ENCODE results near the gene MYLK4.

The MYLK4 gene

GRCh38 chr6:2753743-2754142 lies 3.0 kb upstream of the MYLK4 start:
- TF ChIP-seq CTCF (IDR thresholded peaks at IDR 0.05) = no peak
- Histone ChIP-seq H3K79me2 (no peaks in the 10 kb centered on the region), H3K4me1 (no peaks in the 10 kb centered on the region)

GRCh38 chr6:2753110-2753489 lies 2.4 kb upstream of the MYLK4 start:
- no peak overlapping the region for H3K4me3 ChIP-seq (ENCODE audit: low read depth, low read length)
- no peaks in the 10 kb centered on the region for H3K79me2 ChIP-seq
- no peaks in the 10 kb centered on the region for H3K36me3 ChIP-seq (ENCODE audit: control insufficient read depth, insufficient read depth, low read length)
- H2AFZ ChIP-seq = no peak overlapping the region
- no peak for TF ChIP-seq CTCF (IDR thresholded peaks at IDR 0.05)
- H3K9ac ChIP-seq = no peak overlapping the region
- no peak overlapping the region for H3K27ac ChIP-seq
- no peaks in the 10 kb centered on the region for H3K9me3 ChIP-seq (ENCODE audit: control insufficient read depth, low read length)
- H3K27me3 ChIP-seq (ENCODE audit: control insufficient read depth, insufficient read depth, low read length) = no peaks in the 10 kb centered on the region
- no peaks in the 10 kb centered on the region for H3K4me1 ChIP-seq
- no peak overlapping the region for H3K4me2 ChIP-seq (ENCODE audit: low read length)

More at GRCh38 chr6:2753743-2754142, 3.0 kb upstream of the MYLK4 start:
- H3K27me3 ChIP-seq (ENCODE audit: control insufficient read depth, insufficient read depth, low read length) = no peaks in the 10 kb centered on the region
- H3K9ac ChIP-seq = no peak overlapping the region
- H3K27ac ChIP-seq = no peak overlapping the region
- H3K36me3 ChIP-seq (ENCODE audit: control insufficient read depth, insufficient read depth, low read length) = no peaks in the 10 kb centered on the region
- H3K4me3 ChIP-seq (ENCODE audit: low read depth, low read length) = no peak overlapping the region
- no peak overlapping the region for H2AFZ ChIP-seq
- no peaks in the 10 kb centered on the region for H3K9me3 ChIP-seq (ENCODE audit: control insufficient read depth, low read length)
- no peak overlapping the region for H3K4me2 ChIP-seq (ENCODE audit: low read length)

GRCh38 chr6:2752477-2753109 lies 1.9 kb upstream of the MYLK4 start:
- Histone ChIP-seq H3K4me1 (no peaks in the 10 kb centered on the region), H2AFZ (no peak overlapping the region), H3K27ac (no peak overlapping the region), H3K9me3 (ENCODE audit: control insufficient read depth, low read length) (no peaks in the 10 kb centered on the region), H3K79me2 (no peaks in the 10 kb centered on the region), H3K9ac (no peak overlapping the region), H3K36me3 (ENCODE audit: control insufficient read depth, insufficient read depth, low read length) (no peaks in the 10 kb centered on the region), H3K4me3 (ENCODE audit: low read depth, low read length) (no peak overlapping the region), H3K4me2 (ENCODE audit: low read length) (no peak overlapping the region), H3K27me3 (ENCODE audit: control insufficient read depth, insufficient read depth, low read length) (no peaks in the 10 kb centered on the region)
- TF ChIP-seq CTCF (IDR thresholded peaks at IDR 0.05) = no peak

- Histone ChIP-seq H3K79me2 (no peaks in the 10 kb centered on the region), H3K27me3 (ENCODE audit: control insufficient read depth, insufficient read depth, low read length) (no peaks in the 10 kb centered on the region), H3K9ac (no peak overlapping the region), H3K36me3 (ENCODE audit: control insufficient read depth, insufficient read depth, low read length) (no peaks in the 10 kb centered on the region), H3K9me3 (ENCODE audit: control insufficient read depth, low read length) (no peaks in the 10 kb centered on the region), H3K4me2 (ENCODE audit: low read length) (no peak overlapping the region), H2AFZ (no peak overlapping the region), H3K4me1 (no peaks in the 10 kb centered on the region), H3K27ac (no peak overlapping the region), H3K4me3 (ENCODE audit: low read depth, low read length) (no peak overlapping the region)
- TF ChIP-seq CTCF (IDR thresholded peaks at IDR 0.05) = no peak
These were observed 1.1 kb upstream of the MYLK4 start for GRCh38 chr6:2751871-2752270.

GRCh38 chr6:2749969-2750600 lies 637 bp downstream of the MYLK4 start:
- no peak overlapping the region for H3K9ac ChIP-seq
- H3K9me3 ChIP-seq (ENCODE audit: control insufficient read depth, low read length) = no peaks in the 10 kb centered on the region
- H3K79me2 ChIP-seq = no peaks in the 10 kb centered on the region
- no peaks in the 10 kb centered on the region for H3K4me1 ChIP-seq
- H3K36me3 ChIP-seq (ENCODE audit: control insufficient read depth, insufficient read depth, low read length) = no peaks in the 10 kb centered on the region
- no peak overlapping the region for H3K4me3 ChIP-seq (ENCODE audit: low read depth, low read length)
- no peak overlapping the region for H3K4me2 ChIP-seq (ENCODE audit: low read length)
- H3K27ac ChIP-seq = no peak overlapping the region
- H2AFZ ChIP-seq = peak overlapping the region; percentile 24
- H3K27me3 ChIP-seq (ENCODE audit: control insufficient read depth, insufficient read depth, low read length) = no peaks in the 10 kb centered on the region
- peak; percentile 84 for TF ChIP-seq CTCF (IDR thresholded peaks at IDR 0.05)
